BE2C (cell line): ENCODE results near the gene ANKRD18B.
"Not testable (repeated sequence)": the region's sequence is repeated elsewhere in the genome, so short reads cannot be mapped to it uniquely, and the experiment has no call there.

Source experiments
- DNase-seq: peaks from one replicate; pipeline ENCODE4 v3.0.0-alpha.2; 2020
- H3K27me3 ChIP-seq: fragments of 250-450 bp; sonication (Bioruptor Pico); 2 replicates; pipeline ENCODE4 v1.5.1; 2020; ENCODE audit warnings: mild to moderate bottlenecking
- H3K36me3 ChIP-seq: fragments of 250-450 bp; sonication (Bioruptor Pico); 2 replicates; pipeline ENCODE4 v1.5.1; 2020; ENCODE audit warnings: mild to moderate bottlenecking
- H3K4me1 ChIP-seq: fragments of 250-450 bp; sonication (Bioruptor Pico); 2 replicates; pipeline ENCODE4 v1.5.1; 2020
- H3K4me3 ChIP-seq: 2 replicates; pipeline ENCODE4 v1.5.1; 2011; ENCODE audit warnings: low read depth, low read length
- H3K9me3 ChIP-seq: fragments of 250-450 bp; sonication (Bioruptor Pico); 2 replicates; pipeline ENCODE4 v1.5.1; 2020
- TF ChIP-seq, protein P1 (sequence below): IDR thresholded peaks from 2 replicates; pipeline ENCODE4 v1.5.1; 2012; ENCODE audit warnings: mild to moderate bottlenecking, low read depth, low read length

Gene ANKRD18B

DNA sequence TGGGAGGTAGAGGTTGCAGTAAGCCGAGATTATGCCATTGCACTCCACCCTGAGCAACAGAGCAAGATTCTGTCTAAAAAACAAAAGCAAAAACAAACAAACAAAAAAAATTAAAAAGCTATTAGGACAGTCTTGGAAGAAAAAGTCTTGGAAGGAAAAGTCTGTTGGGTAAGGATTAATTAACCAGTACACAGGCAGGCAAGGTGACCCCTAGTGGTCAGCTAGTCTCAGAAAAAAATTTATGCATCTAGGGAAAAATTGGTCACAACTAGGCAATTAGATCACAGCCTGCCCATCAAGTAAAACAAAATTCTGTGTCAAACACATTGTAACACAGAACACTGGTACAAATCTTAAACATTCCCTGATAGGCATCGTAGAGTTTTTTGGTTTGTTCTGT lies 6.7 kb upstream of the ANKRD18B start:
- peak; percentile 40 for DNase-seq

DNA sequence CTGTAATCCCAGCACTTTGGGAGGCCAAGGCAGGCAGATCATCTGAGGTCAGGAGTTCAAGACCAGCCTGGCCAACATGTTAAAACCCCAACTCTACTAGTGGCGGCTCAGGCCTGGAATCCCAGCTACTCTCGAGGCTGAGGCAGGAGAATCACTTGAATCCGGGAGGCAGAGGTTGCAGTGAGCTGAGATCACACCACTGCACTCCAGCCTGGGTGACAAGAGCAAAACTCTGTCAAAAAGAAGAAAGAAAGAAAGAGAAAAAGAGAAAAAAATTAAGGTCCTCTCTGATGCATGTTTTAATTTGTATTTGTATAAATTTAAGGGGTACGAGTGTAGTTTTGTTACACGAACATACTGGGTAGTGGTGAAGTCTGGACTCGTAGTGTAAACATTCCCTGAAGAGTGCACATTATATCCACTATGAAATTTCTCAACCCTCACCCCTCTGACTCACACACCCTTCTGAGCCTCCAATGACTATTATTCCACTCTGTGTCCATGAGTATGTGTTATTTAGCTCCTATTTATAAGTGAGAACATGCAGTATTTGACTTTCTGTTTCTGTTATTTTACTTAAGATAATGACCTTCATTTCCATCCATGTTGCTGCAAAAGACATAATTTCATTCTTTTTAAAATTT lies 6.0 kb upstream of the ANKRD18B start:
- not testable (repeated sequence) for H3K9me3 ChIP-seq, DNase-seq, H3K36me3 ChIP-seq, H3K27me3 ChIP-seq, H3K4me1 ChIP-seq, H3K4me3 ChIP-seq

More for the DNA sequence above, 6.7 kb upstream of the ANKRD18B start:
- H3K4me1 ChIP-seq = no peaks in the 10 kb centered on the region
- H3K4me3 ChIP-seq = no peak overlapping the region
- no peaks in the 10 kb centered on the region for H3K27me3 ChIP-seq
- no peaks in the 10 kb centered on the region for H3K9me3 ChIP-seq
- TF ChIP-seq, protein P1, sequence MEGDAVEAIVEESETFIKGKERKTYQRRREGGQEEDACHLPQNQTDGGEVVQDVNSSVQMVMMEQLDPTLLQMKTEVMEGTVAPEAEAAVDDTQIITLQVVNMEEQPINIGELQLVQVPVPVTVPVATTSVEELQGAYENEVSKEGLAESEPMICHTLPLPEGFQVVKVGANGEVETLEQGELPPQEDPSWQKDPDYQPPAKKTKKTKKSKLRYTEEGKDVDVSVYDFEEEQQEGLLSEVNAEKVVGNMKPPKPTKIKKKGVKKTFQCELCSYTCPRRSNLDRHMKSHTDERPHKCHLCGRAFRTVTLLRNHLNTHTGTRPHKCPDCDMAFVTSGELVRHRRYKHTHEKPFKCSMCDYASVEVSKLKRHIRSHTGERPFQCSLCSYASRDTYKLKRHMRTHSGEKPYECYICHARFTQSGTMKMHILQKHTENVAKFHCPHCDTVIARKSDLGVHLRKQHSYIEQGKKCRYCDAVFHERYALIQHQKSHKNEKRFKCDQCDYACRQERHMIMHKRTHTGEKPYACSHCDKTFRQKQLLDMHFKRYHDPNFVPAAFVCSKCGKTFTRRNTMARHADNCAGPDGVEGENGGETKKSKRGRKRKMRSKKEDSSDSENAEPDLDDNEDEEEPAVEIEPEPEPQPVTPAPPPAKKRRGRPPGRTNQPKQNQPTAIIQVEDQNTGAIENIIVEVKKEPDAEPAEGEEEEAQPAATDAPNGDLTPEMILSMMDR = peak; percentile 73
- no peaks in the 10 kb centered on the region for H3K36me3 ChIP-seq

DNA sequence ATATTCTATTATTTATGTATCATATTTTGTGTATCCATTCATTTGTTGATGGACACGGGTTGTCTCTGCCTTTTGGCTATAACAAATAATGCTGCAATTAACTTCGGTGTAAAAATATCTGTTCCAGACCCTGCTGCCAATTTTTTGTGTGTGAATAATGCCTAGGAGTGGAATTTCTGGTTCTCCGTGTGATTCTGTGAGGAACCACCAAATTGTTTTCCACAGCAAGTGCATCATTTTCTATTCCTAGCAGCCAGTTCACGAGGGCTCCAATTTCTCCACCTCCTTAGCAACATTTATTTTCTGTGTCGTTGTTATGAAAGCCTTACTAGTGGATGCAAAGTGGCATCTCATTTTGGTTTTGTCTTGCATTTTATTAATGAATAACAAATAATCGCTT lies 2.2 kb upstream of the ANKRD18B start:
- not testable (repeated sequence) for H3K27me3 ChIP-seq, DNase-seq, H3K36me3 ChIP-seq, H3K4me3 ChIP-seq, H3K9me3 ChIP-seq, H3K4me1 ChIP-seq

DNA sequence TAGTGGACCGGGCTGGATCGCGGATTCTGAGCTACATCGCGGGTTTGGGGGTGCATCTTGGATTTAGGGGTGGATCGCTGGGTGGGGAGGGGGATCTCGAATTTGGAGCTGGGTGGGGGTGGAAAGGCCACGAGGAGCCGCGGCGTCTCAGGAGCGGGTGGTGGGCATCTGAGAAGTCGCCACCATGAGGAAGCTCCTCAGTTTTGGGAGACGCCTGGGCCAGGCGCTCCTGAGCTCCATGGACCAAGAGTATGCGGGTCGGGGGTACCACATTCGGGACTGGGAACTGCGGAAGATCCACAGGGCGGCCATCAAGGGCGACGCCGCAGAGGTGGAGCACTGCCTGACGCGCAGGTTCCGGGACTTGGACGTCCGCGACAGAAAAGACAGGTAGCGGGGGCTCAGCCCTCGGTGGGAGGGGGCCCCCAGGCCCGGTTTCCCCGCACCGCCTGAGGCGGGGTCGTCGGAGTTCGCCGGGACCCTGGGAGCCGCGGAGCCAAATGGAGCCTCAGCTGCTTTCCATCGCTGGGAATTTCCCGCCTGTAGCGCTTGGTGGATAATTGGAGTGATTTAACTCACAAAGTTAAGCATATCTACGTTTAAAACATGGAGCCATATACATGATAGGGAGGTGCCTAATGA lies 376 bp downstream of the ANKRD18B start:
- Histone ChIP-seq H3K4me1 (no peaks in the 10 kb centered on the region; the same call in 1 of the 2 replicates), H3K36me3 (no peaks in the 10 kb centered on the region), H3K4me3 (peak overlapping the region; percentile 88), H3K27me3 (no peaks in the 10 kb centered on the region), H3K9me3 (no peaks in the 10 kb centered on the region)
- TF ChIP-seq, protein P1 = no peak
- DNase-seq = peak; percentile 34

DNA sequence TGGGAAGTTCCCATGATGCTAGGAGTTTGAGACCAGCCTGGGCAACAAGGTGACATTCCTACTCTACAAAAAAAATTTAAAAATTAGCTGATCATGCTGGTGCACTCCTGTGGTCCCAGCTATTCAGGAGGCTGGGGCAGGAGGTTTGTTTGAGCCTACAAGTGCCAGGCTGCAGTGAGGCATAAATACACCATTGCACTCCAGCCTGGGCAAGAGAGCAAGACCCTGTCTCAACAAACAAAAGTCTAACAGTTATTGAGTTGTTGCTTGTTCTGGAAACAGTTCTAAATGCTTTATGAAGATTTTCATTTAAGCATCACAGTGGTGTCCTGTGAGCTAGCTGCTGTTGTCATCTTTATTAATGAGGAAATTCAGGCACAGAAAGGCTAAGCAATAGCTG lies 4.0 kb downstream of the ANKRD18B start:
- H3K36me3 ChIP-seq, H3K9me3 ChIP-seq, H3K27me3 ChIP-seq, H3K4me1 ChIP-seq, H3K4me3 ChIP-seq, DNase-seq: not testable (repeated sequence)

DNA sequence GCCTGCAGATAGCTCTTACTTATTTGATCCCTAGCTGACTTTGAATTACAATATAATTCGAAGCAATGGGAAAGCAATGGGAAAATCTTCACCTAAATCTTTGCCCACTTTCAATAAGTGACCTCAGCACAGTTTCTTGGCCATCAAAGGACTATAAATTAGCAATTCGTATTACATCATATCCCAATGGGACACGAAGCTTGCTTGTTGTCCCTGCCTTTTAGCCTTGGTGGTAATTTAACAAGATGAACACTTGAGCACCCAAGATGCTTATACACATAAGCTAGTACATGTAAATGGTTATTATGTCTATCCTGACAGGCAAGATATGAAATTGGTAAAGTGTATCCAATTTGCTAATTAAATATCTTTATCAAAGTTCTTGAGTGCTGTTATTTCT lies 9.9 kb downstream of the ANKRD18B start:
- not testable (repeated sequence) for H3K9me3 ChIP-seq, H3K36me3 ChIP-seq, DNase-seq, H3K27me3 ChIP-seq, H3K4me3 ChIP-seq, H3K4me1 ChIP-seq

DNA sequence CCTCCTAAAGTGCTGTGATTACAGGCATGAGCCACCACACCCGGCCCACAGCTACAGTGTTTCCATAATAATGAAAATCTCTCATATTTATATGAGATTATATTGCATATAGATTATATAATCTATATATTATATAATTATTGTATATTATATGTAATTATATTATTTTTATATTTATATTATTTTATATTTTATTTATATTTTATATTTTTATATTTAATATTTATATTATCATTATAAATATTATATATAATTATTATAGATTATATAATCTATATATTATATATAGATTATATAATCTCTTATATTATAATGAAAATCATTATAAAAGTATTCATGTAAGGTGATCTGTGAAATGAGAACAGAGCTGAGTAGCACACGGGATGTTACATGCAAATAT lies 11.5 kb downstream of the ANKRD18B start:
- Histone ChIP-seq H3K27me3 (no peaks in the 10 kb centered on the region), H3K4me1 (no peaks in the 10 kb centered on the region), H3K36me3 (no peaks in the 10 kb centered on the region; the same call in 1 of the 2 replicates), H3K9me3 (no peaks in the 10 kb centered on the region), H3K4me3 (no peak overlapping the region)
- TF ChIP-seq, protein P1 = no peak
- no peak for DNase-seq

DNA sequence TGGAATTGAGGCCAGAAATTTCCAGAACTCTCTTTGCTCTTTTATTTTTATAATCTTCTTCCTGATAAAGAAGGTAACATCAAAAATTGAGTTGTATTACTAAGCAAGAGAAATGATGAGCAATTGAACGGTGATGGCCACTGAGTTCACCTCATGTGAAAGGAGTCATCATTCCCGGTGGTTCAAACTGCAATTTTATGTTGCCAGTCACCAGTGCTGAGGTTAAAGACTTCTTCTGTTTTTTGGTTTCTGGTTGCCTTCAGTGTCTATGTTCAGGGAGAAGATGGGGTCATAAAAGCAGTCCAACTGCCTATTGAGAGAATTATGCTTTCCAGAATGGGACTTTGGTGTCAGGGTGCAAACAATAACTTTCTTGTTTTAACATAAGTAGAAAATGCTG lies 19.4 kb downstream of the ANKRD18B start:
- not testable (repeated sequence) for H3K9me3 ChIP-seq, H3K4me1 ChIP-seq, DNase-seq, H3K36me3 ChIP-seq, H3K4me3 ChIP-seq, H3K27me3 ChIP-seq

DNA sequence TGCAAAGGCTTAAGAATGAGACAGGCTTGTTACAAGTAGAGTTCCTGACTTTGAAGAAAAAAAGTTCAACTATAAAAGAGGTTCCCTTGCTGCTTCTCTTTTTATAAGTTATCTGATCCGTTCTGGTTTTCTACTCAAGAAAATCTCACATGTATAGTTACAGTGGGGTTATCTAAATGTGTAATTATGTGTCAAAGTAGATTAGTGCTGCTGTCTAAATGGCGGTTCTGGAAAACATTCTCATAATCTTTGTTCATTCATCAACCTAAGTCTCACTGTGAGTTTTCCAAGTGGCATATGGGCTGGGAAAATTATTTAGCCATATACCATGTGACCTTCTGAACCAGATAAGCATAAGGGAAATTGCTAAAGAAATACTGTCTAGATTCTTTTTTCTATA lies 21.7 kb downstream of the ANKRD18B start:
- DNase-seq, H3K27me3 ChIP-seq, H3K4me1 ChIP-seq, H3K36me3 ChIP-seq, H3K4me3 ChIP-seq, H3K9me3 ChIP-seq: not testable (repeated sequence)

DNA sequence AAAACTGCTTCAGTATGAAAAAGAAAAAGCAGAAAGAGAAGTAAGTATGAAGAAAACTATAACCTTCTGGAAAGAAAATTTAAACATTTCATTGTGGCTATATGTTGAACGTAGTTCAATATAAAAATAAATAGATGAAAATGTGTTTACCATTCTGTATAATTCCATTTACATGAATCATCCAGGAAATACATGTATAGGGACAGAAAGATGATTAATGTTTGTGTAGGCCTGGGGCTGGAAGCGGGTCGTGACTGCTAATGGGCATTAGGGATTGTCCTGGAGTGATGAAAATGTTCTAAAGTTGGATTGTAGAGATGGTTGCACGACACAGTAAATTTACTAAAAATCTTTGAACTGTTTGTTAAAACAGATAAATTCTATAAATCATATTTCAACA lies 24.8 kb downstream of the ANKRD18B start:
- H3K4me3 ChIP-seq, H3K9me3 ChIP-seq, H3K36me3 ChIP-seq, DNase-seq, H3K4me1 ChIP-seq, H3K27me3 ChIP-seq: not testable (repeated sequence)

DNA sequence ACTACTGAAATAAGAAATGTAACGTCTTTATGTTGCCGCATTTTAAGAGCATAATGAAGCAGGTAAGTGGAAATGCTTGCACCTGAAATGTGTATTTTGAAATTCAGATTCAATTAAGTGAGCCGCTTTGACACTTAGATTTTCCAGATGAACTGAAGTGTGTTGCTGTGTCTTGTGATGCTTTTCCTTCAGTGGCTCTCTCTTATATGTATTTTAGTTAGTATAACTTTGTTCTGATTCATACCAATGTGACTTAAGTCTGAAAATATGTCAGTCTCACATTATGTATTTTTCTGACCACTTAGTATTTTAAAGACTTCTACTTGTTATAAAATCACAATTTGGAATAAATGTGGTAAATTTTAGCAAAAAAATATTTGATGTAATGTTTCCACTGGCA lies 25.4 kb downstream of the ANKRD18B start:
- not testable (repeated sequence) for H3K27me3 ChIP-seq, H3K4me1 ChIP-seq, DNase-seq, H3K9me3 ChIP-seq, H3K36me3 ChIP-seq, H3K4me3 ChIP-seq

DNA sequence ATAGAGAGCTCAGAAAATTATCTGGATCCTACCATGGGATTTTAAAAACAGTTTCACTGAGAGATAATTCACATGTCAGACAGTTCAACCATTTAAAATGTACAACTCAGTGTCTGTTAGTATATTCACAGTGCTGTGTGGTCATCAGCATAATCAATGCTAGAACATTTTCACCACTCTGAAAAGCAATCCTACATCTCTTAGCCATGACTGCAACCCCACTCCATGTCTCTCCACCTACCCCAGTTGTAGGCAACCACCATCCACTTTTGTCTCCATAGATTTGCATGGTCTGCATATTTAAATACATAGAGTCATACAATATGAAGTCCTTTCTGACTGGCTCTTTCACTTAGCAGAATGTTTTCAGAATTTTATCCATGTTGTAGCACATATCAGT lies 27.1 kb downstream of the ANKRD18B start:
- H3K36me3 ChIP-seq, DNase-seq, H3K9me3 ChIP-seq, H3K27me3 ChIP-seq, H3K4me3 ChIP-seq, H3K4me1 ChIP-seq: not testable (repeated sequence)

DNA sequence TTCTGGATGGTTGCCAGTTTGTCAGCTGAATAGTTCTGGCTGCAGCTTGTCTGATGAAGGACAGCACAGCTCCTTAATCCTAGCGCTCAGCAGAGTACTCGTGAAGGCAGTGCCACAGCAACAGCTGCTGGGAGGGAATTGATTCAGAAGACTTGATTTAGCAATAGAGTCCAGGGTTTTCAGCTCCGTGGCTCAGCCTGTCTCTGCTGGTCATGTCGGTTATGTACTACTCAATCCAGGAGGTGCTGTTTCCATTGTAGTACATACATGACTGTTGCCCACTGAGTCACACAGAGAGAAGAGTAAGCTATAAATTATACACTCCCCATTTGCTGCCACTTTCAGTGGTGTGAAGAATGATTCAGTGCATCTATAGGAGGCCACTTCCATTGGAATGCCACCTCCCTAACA lies 28.3 kb downstream of the ANKRD18B start:
- not testable (repeated sequence) for H3K4me1 ChIP-seq, H3K9me3 ChIP-seq, H3K4me3 ChIP-seq, H3K27me3 ChIP-seq, H3K36me3 ChIP-seq
- DNase-seq = peak; percentile 31
